CD4-positive, alpha-beta T cell treated with Interleukin-21 for 1 hour (primary cell): ENCODE data around the gene RFX1.
"Not testable (repeated sequence)": the region's sequence is repeated elsewhere in the genome, so short reads cannot be mapped to it uniquely, and the experiment has no call there.

ENCODE experiments used
- DNase-seq: peaks from one replicate; pipeline ENCODE4 v3.0.0-alpha.2; 2020

RFX1 gene

GRCh38 chr19:14026652-14027192 lies 20.6 kb upstream of the RFX1 start:
- not testable (repeated sequence) for DNase-seq

DNA sequence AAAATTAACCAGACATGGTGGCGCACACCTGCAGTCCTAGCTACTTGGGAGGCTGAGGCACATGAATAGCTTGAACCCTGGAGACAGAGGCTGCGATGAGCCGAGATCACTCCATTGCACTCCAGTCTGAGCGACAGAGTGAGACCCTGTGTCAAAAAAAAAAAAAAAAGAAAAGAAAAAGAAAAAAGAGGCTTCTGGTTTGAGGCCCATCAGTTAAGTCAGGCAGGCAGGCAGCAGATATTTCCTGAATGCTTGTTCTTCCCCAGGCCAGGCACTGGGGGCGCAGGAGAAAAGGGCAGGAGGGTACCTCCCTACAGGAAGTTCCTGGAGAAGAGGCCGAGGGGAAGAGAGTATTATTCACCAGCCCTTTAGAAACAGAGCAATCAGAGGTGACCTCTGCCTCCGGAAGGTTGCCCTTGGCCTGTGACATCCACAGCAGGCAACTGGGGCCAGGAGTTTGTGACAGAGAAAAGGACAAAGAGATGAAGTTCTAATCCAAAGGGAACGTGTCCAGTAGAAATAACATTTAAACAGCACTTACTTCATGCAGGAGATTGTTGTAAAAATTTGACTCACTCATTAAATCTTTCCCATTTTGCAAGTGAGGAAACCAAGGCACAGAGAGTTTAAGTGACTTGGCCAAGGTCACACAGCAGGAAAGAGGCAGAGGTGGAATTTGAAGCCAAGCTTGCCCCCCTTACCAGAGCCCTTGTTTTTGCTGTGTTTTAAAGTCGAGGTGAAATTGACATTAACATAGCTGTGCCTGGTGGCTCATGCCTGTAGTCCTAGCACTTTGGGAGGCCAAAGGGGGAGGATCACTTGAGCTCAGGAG lies 17.5 kb upstream of the RFX1 start:
- no peak for DNase-seq

DNA sequence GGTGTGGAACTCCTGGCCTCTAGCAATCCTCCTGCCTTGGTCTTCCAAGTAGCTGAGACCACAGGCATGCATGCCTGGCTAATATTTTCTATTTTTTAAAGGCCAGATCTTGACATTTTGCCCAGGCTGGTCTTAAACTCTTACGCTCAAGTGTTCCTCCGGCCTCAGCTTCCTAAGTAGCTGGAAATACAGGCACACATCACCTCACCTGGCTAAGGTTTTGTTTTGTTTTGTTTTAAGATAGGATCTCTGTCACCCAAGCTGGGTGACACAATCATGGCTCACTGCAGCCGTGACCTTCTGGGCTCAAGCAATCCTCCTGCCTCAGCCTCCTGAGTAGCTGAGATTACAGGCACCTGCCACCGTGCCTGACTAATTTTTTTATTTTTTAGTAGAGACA lies 16.3 kb upstream of the RFX1 start:
- DNase-seq: no peak

GRCh38 chr19:14021474-14021873 lies 15.4 kb upstream of the RFX1 start:
- no peak for DNase-seq

DNA sequence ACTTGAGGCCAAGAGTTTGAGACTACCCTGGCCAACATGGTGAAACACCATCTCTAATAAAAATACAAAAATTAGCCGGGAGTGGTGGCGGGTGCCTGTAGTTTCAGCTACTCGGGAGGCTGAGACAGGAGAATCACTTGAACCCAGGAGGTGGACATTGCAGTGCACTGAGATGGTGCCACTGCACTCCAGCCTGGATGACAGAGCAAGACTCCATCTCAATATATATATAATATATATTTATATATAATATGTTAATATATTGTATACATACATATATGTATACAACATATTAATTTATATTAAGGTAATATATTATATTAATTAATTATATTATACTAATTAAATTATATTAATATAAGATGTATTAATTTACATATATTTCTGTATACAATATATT lies 13.6 kb upstream of the RFX1 start:
- not testable (repeated sequence) for DNase-seq

- DNase-seq: no peak
Observed at GRCh38 chr19:14019100-14019499, 13.0 kb upstream of the RFX1 start.

DNA sequence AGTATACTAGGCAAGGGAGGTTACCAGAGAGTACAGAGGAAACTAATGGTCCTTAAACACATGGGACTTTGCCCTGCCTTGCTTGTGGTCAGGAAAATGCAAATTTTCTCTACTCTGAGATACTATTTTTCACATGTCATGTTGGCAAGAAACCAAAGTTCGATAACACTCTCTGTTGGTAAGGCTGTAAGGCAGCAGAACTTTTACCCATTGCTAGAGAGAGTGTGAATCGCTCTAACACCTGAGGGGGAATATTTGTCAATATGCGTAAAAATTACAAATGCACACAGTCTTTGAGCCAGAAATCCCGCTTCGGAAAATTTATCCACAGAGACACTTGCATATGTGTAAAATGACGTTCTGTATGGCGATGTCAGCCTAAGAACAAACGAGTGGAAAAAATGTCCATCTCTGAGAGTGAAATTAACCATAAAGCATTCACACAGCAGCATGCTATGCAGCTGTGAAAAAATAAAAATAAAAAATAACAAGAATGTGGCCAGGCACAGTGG lies 9.5 kb upstream of the RFX1 start:
- DNase-seq: no peak

DNA sequence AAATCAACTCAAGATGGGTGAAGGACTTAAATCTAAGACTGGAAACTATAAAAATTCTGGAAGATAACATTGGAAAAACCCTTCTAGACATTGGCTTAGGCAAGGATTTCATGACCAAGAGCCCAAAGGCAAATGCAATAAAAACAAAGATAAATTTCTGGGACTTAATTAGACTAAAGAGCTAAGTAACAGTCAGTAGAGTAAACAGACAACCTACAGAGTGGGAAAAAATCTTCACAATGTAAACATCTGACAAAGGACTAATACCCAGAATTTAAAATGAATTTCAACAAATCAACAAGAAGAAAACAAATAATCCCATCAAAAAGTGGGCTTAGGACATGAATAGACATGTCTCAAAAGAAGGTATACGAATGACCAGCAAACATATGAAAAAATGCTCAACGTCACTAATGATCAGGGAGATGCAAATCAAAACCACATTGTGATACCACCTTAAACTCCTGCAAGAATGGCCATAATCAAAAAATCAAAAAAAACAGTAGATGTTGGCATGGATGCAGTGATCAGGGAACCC lies 6.3 kb upstream of the RFX1 start:
- no peak for DNase-seq

- DNase-seq: no peak
Observed at GRCh38 chr19:14006766-14007562, 844 bp upstream of the RFX1 start.

DNA sequence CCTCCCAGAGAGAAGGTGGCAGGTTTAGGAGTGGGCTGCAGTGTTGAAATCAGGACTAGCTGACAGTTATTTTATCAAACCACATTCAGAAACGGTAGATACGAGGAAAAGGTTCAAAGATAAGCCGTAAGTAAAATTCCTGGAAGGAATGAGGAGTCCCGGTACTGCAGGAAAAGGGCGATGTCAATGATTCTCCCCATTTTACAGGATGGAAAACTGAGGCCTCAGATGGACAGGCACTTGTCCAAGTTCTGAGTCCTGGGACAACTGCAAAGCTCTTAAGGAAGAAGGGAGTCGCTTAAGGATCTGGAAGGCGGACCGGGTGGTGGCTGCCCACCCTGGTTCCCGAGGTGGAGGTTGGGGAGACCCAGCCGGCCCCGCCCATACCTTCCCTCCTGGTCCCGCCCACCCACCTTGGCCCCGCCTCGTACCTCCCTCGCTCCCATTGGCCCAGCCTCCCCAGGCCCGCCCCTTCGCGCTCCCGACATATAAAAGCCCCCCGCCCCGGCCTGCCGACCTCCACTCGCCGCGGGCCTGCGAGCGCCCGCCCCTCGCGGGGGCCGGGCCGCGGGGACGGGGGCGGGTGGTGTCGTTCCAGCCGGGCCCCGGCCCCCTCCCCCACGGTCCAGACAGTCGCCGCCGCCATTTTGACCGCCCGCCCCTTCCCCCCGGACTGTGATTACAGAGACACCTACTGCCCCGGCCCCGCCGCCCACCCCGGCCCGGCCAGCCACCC lies 603 bp downstream of the RFX1 start:
- DNase-seq: peak; percentile 95

DNA sequence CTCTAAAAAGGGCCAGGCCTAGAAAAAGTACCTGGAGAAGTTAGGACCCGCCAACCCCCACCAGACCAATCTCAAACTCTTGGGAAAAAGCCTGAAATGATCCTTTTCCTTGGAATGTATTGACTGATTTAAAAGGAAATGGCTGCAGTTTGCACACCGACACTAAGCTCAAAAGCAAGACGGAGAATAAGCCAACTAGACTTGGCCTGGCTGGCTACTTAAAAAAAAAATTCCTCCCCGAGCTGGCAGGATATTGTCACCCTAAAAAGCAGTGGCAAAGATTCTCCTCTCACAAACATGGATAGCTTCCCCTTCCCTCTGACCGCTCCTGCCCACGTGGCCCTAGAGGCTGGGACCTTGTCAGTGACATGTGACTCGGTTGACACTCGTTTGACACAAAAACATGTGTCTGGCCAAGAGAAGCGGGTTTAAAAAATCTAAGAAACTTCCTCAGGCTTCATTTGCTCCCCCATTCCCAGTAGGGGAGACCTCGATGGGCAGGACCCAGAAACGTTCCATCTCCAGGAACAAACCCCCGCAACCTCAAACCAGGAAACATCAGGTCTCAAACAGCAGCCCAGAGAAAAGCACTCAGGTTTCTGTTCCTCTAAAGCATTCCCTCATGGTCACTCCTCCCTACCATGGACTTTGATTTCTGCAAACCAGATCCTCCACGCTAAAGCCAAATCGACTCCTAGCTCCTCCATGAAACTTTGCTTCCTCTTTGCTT lies 1.3 kb downstream of the RFX1 start:
- no peak for DNase-seq

- DNase-seq: peak; percentile 52
Observed at GRCh38 chr19:14003251-14004055, 2.7 kb downstream of the RFX1 start.

GRCh38 chr19:14002571-14003250 lies 3.4 kb downstream of the RFX1 start:
- DNase-seq: peak; percentile 67

DNA sequence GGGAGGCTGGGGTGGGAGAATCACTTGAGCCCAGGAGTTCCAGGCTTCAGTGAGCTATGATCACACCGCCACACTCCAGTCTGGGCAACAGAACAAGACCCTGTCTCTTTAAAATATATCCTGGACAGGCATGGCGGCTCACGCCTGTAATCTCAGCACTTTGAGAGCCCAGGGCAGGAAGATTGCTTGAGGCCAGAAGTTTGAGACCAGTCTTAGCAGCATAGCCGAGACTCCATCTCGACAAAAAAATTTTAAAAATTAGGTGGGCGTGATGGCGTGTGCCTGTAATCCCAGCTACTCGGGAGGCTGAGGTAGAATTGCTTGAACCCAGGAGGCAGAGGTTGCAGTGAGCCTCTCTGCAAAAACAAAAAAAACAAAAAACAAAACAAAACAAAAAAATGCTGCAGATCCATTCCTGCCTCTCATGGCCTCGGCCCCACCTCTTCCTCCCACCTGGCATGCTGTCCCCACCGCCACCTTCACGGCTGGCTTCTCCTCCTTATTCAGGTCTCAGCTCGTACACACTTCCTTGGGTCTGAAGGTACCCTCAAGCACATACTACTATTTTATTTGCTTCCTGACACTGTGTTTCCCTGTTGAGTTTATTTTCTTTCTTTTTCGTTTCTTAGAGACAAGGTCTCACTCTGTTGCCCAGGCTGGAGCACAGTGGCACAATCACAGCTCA lies 5.3 kb downstream of the RFX1 start:
- no peak for DNase-seq

DNA sequence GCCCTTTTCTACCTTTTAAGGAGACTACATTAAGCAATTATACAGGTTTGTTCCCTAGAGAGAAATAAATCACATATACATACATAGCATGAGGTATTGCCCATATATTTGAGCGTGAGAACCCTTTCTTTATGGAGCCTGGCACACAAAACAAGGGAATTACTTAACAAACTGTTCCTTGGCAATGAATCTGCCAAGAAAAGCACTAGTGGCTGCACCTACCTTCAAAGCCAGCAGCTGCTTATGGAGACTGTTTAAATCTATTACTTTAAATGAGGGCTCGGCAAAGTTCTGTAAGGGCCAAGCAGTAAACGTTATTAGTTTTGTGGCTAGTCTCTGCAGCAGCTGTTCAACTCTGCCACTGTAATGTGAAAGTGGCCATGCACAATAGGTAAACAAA lies 7.0 kb downstream of the RFX1 start:
- DNase-seq: no peak

GRCh38 chr19:13998426-13998825 lies 7.7 kb downstream of the RFX1 start:
- DNase-seq: no peak

GRCh38 chr19:13997631-13997962 lies 8.5 kb downstream of the RFX1 start:
- no peak for DNase-seq

DNA sequence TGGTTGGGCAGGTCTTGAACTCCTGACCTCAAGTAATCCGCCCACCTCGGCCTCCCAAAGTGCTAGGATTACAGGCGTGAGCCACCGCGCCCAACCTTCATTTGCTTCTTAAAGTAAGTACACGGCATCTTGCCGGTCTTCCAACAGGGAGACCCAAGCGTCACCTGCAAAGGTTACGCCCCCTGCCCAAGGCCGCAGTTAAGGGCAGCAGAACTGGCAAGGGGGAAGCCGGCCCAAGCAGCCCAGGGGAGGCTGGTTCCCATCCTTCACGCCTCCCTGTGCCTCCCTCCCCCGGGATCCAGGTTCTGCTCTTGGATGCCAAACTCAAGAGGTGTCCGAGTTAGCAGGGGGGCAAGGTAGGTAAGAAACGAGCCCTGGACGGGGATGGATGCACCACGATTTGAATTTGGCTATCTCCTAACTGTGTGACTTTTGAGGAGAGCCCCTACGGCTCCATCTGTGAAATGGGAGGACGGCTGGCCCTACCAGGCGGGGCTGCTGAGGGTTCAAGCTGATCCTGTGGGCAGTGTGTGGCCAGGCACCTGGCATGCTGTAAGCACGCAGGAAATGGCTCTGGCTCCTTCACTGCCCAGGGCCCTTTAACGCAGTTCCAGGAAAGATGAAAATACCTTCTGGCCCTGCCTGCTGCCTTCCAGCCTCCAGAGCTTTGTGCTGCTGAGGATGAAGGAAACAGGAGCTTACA lies 9.0 kb downstream of the RFX1 start:
- DNase-seq: no peak
